Liver (tissue), 9 donors: Measurements from ENCODE around the gene CKS2. TPM values are rescaled to one million over a fixed set of nuclear protein-coding genes. Genes with fewer than 3 reads are reported as not detected.

ENCODE experiments used
- DNase-seq: peaks from one replicate; pipeline ENCODE4 v3.0.0-alpha.2; 2017; ENCODE audit warnings: low spot score
- H3K27ac ChIP-seq, 2 donors: one replicate each; pipeline ENCODE4 v1.7.0; 2013; ENCODE audit warnings: inconsistent platforms in 2 of 2, low read length in 2 of 2, control low read depth in 1 of 2, low read depth in 1 of 2, mild to moderate bottlenecking in 1 of 2
- H3K27me3 ChIP-seq, 4 donors: one replicate each; pipeline versions ENCODE4 v1.6.1 to v1.7.0; 2013; ENCODE audit warnings: low read length in 3 of 4, inconsistent platforms in 1 of 4, mild to moderate bottlenecking in 1 of 4, moderate library complexity in 1 of 4; ENCODE audit not compliant: control insufficient read depth in 4 of 4, insufficient read depth in 4 of 4
- H3K36me3 ChIP-seq, 4 donors: one replicate each; pipeline versions ENCODE4 v1.6.1 to v1.7.0; 2013; ENCODE audit warnings: low read length in 3 of 4, mild to moderate bottlenecking in 3 of 4, low read depth in 1 of 4, moderate library complexity in 1 of 4; ENCODE audit not compliant: control insufficient read depth in 4 of 4, insufficient read depth in 3 of 4
- H3K4me1 ChIP-seq, 4 donors: one replicate each; pipeline versions ENCODE4 v1.6.1 to v1.7.0; 2013; ENCODE audit warnings: low read length in 3 of 4, mild to moderate bottlenecking in 3 of 4, moderate library complexity in 1 of 4; ENCODE audit not compliant: control insufficient read depth in 4 of 4, insufficient read depth in 4 of 4
- H3K4me3 ChIP-seq, 3 donors: one replicate each; pipeline versions ENCODE4 v1.6.1 to v1.7.0; 2013; ENCODE audit warnings: low read length in 3 of 3, control low read depth in 1 of 3, low read depth in 1 of 3, mild to moderate bottlenecking in 1 of 3
- H3K9ac ChIP-seq, 2 donors: one replicate each; pipeline ENCODE4 v1.7.0; 2013; ENCODE audit warnings: low read length in 2 of 2, mild to moderate bottlenecking in 2 of 2, moderate library complexity in 2 of 2, control low read depth in 1 of 2, low read depth in 1 of 2
- H3K9me3 ChIP-seq, 4 donors: one replicate each; pipeline versions ENCODE4 v1.6.1 to v1.7.0; 2013; ENCODE audit warnings: low read length in 3 of 4; ENCODE audit not compliant: control insufficient read depth in 4 of 4
- ATF3 ChIP-seq: IDR thresholded peaks from 2 replicates; pipeline ENCODE4 v1.6.1; 2016; ENCODE audit warnings: antibody characterized with exemption
- CTCF ChIP-seq: fragments of 150-350 bp; IDR thresholded peaks from 2 replicates; pipeline ENCODE4 v1.5.1; 2017; ENCODE audit warnings: improper control_type of control experiment, low read depth, low read length; ENCODE audit not compliant: missing input control
- EGR1 ChIP-seq, 2 donors: IDR thresholded peaks; 2 replicates each; pipeline ENCODE4 v1.6.1; 2016 to 2018; ENCODE audit warnings: antibody characterized with exemption in 2 of 2, low read depth in 2 of 2
- FOXA1 ChIP-seq: IDR thresholded peaks from 2 replicates; pipeline ENCODE4 v1.6.1; 2016; ENCODE audit warnings: antibody characterized with exemption
- FOXA2 ChIP-seq: IDR thresholded peaks from 2 replicates; pipeline ENCODE4 v1.6.1; 2016; ENCODE audit warnings: antibody characterized with exemption
- GABPA ChIP-seq, 2 donors: IDR thresholded peaks in 1 of 2; conservative IDR thresholded peaks in 1 of 2; 2 replicates each; pipeline ENCODE4 v1.6.1; 2016; ENCODE audit warnings: antibody characterized with exemption in 2 of 2, mild to moderate bottlenecking in 1 of 2, moderate library complexity in 1 of 2
- HNF4A ChIP-seq, 2 donors: conservative IDR thresholded peaks; 2 replicates each; pipeline ENCODE4 v1.6.1; 2016; ENCODE audit warnings: antibody characterized with exemption in 2 of 2, mild to moderate bottlenecking in 2 of 2
- HNF4G ChIP-seq: IDR thresholded peaks from 2 replicates; pipeline ENCODE4 v1.6.1; 2016; ENCODE audit warnings: antibody characterized with exemption
- JUND ChIP-seq, 2 donors: IDR thresholded peaks; 2 replicates each; pipeline ENCODE4 v1.6.1; 2016; ENCODE audit warnings: antibody characterized with exemption in 2 of 2
- MAX ChIP-seq: IDR thresholded peaks from 2 replicates; pipeline ENCODE4 v1.6.1; 2016; ENCODE audit warnings: antibody characterized with exemption
- NR2F2 ChIP-seq: IDR thresholded peaks from 2 replicates; pipeline ENCODE4 v1.6.1; 2016; ENCODE audit warnings: antibody characterized with exemption
- RAD21 ChIP-seq, 2 donors: IDR thresholded peaks; 2 replicates each; pipeline ENCODE4 v1.6.1; 2016; ENCODE audit warnings: antibody characterized with exemption in 2 of 2, mild to moderate bottlenecking in 2 of 2
- REST ChIP-seq: IDR thresholded peaks from 2 replicates; pipeline ENCODE4 v1.6.1; 2016; ENCODE audit warnings: antibody characterized with exemption, mild to moderate bottlenecking
- RXRA ChIP-seq, 2 donors: IDR thresholded peaks; 2 replicates each; pipeline ENCODE4 v1.6.1; 2017 to 2018; ENCODE audit warnings: antibody characterized with exemption in 2 of 2, mild to moderate bottlenecking in 1 of 2
- SP1 ChIP-seq: IDR thresholded peaks from 2 replicates; pipeline ENCODE4 v1.6.1; 2018; ENCODE audit warnings: antibody characterized with exemption, mild to moderate bottlenecking
- TAF1 ChIP-seq: conservative IDR thresholded peaks from 2 replicates; pipeline ENCODE4 v1.6.1; 2016; ENCODE audit warnings: antibody characterized with exemption, mild to moderate bottlenecking
- YY1 ChIP-seq: IDR thresholded peaks from 2 replicates; pipeline ENCODE4 v1.6.1; 2016; ENCODE audit warnings: antibody characterized with exemption, mild to moderate bottlenecking
- WGBS: extraction: QIAGEN DNeasy Blood & Tissue Kit; methylation state at CpG from one replicate; pipeline ENCODE4 v1.1.7; 2013; 5-methylcytosine and 5-hydroxymethylcytosine counted together
- polyA plus RNA-seq, 2 donors: library from polyadenylated mRNA; stranded (reverse) in 1 of 2; unstranded in 1 of 2; fragments of 200-250 nt in 1 of 2; fragments of >200 nt in 1 of 2; fragmentation: Nextera tagmentation in 1 of 2; extraction: Ambion mirVana in 1 of 2; gene quantifications; one replicate each; pipeline versions ENCODE4 v1.2.1 to v1.2.3, GENCODE V29; 2013 to 2015
- total RNA-seq, 2 donors: library from RNA; depleted of rRNA; stranded (reverse); fragments of >200 nt; gene quantifications; one replicate each; pipeline ENCODE4 v1.2.3, GENCODE V29; 2014
- TF ChIP-seq, protein P1 (sequence below): IDR thresholded peaks from 2 replicates; pipeline ENCODE4 v1.6.1; 2016; ENCODE audit warnings: antibody characterized with exemption
- donor health status: healthy.
- donor health status: healthy.
- donor health status: healthy.
- donor health status: healthy.
- donor health status: healthy.

The CKS2 gene
- total and polyA plus RNA-seq, 4 donors = 3.1 to 79.7 (median 17.7) TPM

GRCh38 chr9:89353989-89354388 lies 43.0 kb downstream of the CKS2 start:
- Histone ChIP-seq H3K36me3 (peaks cover 2 to 32% (median 20%) of the 10 kb centered on the region in 4 donors), H3K9me3 (no peaks in the 10 kb centered on the region), H3K4me1 (peaks cover 22 to 43% (median 33%) of the 10 kb centered on the region in 4 donors), H3K27ac (no peak overlapping the region), H3K27me3 (no peaks in the 10 kb centered on the region), H3K9ac (no peak overlapping the region), H3K4me3 (no peak overlapping the region)
- 74% methylated on average over 3 of the region's 3 CpGs for WGBS
- TF ChIP-seq EGR1 (IDR thresholded peaks at IDR 0.05; ENCODE audit: low read depth in 2 of 2) = no peak
- no peak for TF ChIP-seq TAF1
- TF ChIP-seq JUND (IDR thresholded peaks at IDR 0.05) = no peak
- TF ChIP-seq SP1 = no peak
- TF ChIP-seq REST = no peak
- TF ChIP-seq RXRA (IDR thresholded peaks at IDR 0.05) = no peak
- TF ChIP-seq MAX = no peak
- TF ChIP-seq HNF4A (conservative IDR thresholded peaks at IDR 0.05) = no peak
- TF ChIP-seq FOXA2 = no peak
- TF ChIP-seq ATF3 = no peak
- TF ChIP-seq FOXA1 = no peak
- TF ChIP-seq RAD21 (IDR thresholded peaks at IDR 0.05) = no peak
- TF ChIP-seq GABPA (IDR thresholded peaks at IDR 0.05 in 1 of 2, conservative IDR thresholded peaks at IDR 0.05 in 1 of 2) = no peak
- no peak for TF ChIP-seq HNF4G
- no peak for TF ChIP-seq CTCF
- TF ChIP-seq, protein P1, sequence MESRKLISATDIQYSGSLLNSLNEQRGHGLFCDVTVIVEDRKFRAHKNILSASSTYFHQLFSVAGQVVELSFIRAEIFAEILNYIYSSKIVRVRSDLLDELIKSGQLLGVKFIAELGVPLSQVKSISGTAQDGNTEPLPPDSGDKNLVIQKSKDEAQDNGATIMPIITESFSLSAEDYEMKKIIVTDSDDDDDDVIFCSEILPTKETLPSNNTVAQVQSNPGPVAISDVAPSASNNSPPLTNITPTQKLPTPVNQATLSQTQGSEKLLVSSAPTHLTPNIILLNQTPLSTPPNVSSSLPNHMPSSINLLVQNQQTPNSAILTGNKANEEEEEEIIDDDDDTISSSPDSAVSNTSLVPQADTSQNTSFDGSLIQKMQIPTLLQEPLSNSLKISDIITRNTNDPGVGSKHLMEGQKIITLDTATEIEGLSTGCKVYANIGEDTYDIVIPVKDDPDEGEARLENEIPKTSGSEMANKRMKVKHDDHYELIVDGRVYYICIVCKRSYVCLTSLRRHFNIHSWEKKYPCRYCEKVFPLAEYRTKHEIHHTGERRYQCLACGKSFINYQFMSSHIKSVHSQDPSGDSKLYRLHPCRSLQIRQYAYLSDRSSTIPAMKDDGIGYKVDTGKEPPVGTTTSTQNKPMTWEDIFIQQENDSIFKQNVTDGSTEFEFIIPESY = no peak
- no peak for TF ChIP-seq YY1
- no peak for TF ChIP-seq NR2F2
- no peak for DNase-seq
